Measurements from ENCODE around the gene ADCY10.

Gene ADCY10

DNA sequence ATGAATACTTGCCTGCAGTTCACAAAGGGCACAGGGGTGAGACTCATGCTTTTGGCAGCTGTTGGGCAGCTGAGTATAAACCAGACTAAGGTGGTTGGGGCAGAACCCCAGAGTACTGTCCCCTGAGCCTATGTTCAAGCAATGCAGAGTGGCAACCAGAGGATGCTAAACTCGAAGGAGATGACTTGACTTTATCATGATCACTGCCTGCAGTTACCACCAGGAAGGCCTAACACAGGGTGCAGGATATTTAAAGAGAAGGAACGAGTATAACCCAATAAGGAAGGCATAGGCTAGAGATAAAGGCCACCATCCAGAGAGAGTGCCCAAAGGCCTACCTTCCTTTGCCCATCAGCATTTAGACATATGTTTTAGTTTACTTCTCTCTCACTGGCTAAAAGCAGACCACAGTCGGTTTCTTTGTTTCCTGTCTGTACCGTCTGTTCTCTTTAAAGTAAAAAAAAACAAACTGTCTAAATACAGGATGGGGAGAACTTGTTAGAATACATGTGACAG, 108.8 kb downstream of the ADCY10 start:
- DNase-seq, result no peak

DNA sequence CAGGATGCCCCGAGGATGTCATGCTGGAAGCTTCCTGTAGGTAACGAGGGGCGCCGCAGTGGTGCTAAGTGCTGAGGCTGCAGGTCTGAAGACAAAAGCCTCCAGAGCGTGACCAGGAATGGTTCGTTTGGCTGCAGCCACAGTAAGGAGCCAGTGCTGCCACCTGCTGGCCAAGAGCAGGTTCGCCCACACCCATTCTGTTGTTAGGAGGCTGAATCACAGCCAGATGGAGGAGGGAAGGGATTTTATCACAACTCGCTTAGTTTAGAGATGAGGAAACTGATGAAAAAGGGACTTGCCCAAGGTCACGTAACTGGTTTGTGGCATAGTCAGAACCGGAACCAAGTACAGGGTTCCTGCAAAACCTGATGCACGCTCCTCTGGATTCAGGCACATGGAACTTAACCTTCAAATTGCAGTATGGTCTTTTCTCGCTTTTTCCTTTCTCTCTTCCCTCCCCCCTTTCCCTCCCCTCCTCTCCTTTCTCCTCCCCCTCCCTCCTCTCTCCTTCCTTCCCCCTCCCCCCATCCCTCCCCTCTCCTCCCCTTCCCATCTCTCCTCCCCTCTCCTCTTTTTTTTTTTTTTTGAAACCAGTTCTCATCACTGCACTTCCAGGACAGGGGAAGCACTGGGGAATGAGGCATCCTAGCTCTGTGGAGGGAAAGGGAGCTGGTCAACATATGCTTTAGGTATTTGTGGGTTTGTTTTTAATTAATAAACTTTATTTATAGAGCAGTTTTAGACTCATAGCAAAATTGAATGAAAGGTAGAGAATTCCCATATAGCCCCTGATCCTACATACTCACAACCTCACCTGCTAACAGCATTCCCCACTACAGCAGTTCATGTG, 110.4 kb downstream of the ADCY10 start:
- DNase-seq, result peak; percentile 88

DNA sequence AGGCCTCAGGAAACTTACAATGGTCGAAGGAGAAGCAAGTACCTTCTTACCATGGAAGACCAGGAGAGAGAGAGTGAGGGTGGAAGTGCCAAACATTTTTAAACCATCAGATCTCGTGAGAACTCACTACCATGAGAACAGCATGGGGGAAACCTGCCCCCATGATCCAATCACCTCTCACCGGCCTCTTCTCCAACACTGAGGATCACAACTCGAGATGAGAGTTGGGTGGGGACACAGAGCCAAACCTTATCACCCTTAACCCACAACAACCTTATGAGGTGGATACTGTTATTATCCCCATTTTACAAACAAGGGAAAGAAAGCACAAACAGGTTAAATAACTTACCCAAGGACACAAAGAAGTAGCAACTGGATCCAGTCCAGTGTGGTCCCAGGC, 111.7 kb downstream of the ADCY10 start:
- DNase-seq, result no peak

DNA sequence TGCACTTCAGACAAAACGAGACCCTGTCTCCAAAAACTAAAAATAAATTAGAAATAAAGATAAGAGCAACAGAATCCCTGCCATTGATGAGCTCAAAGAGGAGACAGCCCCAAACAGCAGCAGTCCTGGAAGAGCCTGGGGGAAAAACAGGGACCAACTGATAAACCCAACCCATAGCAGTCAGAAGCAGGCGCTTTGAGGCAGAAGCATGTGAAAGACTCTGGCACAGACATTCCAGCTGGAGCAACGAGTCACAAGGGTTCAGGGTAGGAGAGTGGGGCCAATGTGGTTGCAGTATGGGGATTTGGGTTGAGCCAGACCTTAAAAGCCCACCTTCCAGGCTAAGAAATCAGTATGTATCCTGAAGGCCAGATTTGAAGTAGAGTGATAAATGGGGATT, 113.7 kb downstream of the ADCY10 start:
- no peak for DNase-seq

DNA sequence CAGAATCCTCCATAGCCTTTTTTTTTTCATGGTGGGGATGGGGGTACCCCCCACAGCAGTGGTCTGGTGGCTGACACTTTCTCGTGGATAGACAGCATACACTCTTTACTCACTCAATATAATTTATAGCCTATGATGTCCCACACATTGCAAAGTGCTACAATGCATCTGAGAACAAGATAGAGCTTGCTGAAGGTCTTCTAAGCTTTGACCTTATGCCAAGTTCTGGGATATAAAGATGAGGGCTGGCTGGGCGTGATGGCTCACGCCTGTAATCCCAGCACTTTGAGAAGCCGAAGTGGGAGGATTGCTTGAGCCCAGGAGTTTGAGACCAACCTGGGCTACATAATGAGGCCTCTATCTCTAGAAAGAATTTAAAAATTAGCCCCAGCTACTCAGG, 114.2 kb downstream of the ADCY10 start:
- no peak for DNase-seq

DNA sequence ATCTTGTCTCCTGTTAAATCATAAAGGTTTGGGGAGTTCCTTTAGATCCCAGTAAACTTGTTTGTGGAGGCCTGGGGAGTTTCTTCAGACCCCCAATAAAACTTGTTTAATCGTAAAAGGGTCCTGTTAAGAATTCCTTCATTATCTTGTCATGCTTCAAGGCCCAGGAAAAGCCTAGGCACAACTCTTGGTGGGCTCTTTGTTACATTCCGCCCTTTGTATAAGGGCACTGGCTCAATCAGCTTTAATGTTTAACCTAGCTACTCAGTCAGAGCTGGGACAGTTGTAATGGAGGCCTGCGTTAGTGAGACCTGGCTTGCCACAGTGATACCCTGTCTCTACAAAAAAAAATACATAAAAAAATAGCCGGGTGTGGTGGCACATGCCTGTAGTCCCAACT, 115.0 kb downstream of the ADCY10 start:
- DNase-seq, result no peak

DNA sequence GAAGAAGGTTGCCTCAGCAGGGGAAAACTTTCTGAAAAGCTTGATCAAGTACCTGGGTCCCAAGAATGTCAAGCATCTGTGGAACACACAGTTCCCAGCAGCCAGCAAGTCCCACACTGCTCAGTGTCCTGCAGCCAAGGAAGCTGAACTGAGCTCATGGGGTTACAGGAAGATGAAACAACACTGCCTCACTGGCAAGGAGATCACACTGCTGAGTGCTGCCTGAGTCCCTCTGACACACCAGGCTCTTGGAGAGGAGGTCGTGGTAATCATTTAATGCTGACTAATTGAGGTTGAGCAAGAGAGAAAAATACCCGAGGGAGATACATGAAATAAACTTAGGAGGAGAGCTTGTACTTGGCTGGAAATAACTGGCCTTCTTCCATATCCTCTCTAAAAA, 116.9 kb downstream of the ADCY10 start:
- peak; percentile 97 for DNase-seq

DNA sequence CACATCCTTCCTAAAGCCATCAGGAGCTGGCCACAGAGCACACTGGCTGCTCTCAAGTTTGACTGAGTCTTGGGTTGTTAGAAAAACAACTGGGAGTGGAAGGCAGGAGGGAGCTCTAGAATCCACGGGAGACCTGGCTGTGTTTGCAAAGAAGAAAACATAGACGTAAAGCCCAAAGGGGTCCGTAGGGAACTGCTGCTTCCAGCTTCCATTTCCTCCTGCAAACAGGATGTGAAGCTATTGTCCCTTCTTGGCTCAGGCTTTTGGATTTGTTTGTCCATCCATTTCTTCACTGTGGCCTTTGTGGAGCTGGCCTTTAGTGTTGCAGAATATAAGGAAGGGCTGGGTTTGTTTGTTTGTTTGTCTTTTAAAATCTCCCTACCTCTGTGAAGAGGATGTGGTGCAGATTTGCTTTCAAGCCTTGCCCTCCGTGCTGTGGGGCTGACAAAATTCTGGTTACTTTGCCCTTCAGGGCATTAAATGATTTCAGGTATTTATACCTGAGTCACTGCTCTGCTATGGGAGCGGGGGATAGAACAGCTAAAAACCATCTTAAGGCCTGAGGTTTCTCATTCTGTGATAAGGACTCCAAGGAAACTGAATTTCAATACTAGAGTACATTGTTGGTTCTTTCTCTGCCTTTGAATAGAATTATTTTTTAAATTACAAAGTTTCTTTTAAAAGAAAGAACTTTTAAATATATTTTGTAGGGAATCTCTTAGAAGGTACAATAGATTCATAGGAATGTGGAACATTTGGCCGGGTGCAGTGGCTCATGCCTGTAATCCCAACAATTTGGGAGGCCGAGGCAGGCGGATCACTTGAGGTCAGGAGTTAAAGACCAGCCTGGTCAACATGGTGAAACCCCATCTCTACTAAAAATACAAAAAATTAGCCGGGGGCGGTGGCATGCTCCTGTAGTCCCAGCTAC, 117.9 kb downstream of the ADCY10 start:
- DNase-seq, result peak; percentile 35

DNA sequence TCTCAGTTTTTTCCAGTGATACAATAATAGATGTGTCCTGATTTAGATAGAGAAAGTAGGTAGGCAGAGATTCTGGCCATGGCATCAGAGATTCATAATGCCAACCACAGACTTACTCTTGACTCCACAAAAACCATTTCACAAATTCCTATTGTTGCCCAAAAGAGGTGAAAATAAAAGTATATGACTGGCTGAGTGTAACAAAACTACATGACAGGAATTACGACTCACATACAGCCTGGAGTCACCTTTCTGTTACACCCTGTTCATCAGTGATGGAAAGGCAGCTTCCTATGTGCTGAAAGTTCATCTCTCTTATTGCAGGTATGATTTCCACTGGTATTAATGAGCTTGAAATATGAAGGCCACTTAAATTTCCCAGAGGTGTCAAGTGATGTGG, 119.9 kb downstream of the ADCY10 start:
- no peak for DNase-seq

DNA sequence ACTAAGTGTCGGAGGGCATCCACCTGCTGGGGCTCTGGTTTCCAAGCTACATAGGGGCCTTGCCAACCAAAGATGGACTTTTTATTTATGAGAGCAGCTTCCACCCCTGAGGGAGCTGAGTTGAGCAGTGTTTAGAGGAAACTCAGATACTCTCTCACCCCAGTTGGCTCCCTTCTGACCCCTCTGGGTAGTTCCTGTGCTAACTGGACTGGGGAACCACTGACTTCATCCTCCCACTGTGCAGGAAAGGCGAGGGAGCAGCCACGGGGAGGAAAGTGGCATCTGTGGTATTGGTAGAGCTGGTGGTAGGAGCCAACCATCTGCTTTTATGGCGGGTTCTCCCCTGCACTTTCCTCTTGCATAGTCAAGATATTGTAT, 121.8 kb downstream of the ADCY10 start:
- DNase-seq, result no peak

DNA sequence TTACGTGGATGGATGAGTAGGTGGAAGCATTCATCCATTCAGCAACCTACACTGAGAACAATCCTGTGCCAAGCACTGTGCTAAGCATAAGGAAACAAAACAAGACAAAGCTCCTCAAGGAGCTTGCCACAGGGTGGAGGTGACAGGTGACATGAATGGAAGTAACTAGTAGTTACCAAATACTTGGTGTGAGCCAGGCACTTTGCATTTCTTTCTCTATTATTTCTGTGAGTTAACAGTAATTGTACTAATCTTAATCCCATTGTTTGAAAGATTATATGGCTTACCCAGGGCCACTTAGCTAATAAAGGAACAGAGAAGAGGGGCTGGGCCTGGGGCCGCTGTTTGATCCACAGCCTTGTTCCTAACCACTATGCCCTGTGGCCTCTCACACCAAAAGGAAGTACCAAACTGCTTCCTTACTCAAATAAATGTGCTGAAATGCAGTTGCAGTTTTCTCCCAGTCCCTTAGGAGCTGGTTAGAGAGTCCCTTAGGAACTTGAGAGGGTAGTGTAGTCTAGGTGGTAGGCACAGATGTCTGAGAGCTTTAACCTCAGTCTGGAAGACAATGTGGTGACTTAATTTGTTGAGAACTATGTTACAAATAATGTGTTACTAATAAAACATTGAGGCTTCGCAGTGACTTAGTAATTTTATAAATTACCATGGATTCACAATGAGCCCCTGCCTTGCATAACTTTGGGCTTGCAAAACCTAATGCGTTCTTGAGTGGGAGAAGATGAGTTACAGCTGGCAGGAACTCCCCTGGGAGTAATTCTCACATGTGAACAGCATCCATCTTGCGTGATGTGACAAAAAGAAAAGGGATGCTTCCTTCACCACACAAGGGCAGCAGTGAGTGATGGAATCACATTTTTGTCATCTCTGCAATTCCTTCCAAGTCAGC, 122.4 kb downstream of the ADCY10 start:
- DNase-seq, result peak; percentile 81

DNA sequence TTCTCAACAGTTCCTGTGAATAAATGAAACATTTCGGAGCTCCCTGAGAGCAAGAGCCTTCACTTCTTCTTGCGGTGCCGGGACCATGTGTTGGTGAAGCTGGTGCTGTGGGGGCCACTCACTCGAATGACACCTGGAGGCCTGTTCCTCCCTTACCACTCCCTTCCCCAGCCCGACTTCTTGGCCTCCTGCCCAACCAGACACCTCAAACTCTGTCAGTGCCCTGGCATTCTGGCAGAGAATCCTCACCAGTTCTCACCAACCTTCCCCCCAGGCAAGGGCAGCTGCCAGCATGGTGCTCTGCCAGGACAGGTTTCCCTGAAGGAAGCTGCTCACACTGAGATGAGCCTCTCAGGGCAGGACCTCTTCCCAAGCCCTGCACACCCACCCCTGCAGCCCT, 123.8 kb downstream of the ADCY10 start:
- DNase-seq, result no peak

DNA sequence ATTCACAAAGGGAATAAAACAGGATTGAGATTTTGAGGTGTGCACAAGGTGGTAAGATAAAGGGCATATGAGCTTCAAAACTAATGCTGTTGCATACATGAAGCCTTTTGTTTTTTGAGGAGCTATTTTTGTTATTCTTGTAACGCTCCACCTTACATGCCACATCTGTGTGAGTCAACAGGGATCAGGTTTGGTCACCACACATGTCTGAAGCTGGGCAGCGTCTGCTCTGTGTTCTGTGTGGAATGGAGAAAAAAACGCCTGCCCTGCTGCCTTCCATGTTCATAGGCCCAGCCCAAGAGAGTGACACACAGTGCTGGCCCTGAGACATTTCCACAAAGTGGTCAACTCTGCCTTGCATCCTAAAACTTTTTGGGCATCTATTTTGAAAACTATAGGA, 124.4 kb downstream of the ADCY10 start:
- DNase-seq, result no peak

DNA sequence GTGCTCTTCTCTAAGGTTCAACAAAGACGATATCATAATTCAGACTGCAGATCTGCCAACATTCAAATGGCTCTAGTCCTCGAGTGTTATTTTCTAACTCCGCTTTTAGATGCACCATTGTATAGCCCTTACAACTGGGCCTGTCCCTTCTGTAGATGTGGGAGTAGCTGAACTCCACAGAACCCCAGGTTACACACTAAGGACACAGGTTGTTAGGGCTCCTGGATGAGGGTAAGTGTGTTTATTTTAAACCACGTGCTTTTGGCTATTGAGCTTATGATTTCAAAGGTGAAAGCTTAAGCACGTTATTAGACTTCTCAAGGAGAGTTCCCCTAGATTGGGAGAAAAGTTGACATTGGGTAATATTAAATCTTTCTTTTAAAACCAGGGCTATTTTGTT, 127.4 kb downstream of the ADCY10 start:
- no peak for DNase-seq

DNA sequence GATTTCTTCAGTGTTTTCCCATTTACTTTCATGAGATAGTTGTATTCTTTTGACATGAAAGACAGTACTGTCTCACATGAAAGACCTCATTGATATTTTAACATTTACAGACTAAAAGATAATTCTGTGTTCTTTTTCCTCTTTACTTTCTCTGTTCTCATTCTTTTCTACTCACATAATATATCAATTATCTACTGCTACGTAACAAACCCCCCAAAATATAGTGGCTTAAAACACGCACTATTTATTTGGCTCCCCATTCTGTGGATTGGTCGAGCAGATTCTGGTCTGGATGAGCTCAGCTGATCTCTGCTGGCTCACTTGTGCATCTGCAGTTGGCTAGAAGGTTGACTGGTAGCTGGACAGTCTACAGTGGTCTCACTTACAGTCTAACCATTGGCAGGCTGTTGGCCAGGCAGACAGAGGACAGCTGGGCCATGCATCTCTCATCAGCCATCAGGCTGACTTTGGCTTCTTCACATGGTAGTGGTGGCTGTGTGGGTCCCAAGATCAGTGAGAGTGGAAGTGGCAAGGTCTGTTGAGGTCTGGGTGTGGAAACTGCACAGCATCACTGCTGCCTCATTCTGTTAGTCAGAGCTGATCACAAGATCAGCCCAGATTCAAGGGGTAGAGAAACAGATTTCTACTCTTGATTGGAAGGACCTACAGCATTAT, 128.9 kb downstream of the ADCY10 start:
- DNase-seq, result no peak

DNA sequence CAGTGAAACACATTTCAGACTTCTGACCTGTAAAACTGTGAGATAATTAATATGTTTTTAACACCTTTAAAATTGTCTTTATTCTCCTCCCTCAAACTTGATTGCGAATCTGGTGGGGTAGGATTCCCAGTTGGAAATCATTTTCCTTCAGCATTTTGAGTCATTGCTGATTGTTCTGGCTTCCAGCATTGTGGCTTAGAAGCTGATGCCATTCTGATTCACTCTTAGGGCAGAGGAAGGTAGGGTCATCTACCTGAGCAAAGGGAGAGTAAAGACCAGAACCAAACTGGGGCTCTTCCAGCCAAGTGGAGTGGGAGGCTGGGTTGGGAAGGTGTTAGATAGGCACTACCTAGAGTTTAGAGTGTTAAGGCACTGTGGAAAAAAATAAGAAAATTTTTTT, 131.0 kb downstream of the ADCY10 start:
- DNase-seq, result no peak

DNA sequence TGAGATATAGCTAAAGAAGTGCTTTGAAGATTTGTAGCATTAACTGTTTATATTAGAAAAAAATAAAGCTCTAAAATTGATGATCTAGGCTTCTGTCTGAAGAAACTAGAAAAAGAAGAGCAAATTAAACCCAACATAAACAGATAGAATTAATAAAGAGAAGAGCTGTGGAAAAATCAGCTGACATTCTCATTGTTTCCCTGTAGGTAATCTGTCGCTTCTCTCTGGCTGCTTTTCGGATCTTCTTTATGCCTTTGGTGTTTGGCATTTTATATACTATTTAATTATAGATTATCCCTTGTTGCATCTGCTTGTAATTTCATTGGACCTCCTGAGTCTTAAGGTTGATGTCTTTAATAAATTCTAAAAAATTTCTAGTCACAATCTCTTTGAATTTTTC, 132.4 kb downstream of the ADCY10 start:
- no peak for DNase-seq

DNA sequence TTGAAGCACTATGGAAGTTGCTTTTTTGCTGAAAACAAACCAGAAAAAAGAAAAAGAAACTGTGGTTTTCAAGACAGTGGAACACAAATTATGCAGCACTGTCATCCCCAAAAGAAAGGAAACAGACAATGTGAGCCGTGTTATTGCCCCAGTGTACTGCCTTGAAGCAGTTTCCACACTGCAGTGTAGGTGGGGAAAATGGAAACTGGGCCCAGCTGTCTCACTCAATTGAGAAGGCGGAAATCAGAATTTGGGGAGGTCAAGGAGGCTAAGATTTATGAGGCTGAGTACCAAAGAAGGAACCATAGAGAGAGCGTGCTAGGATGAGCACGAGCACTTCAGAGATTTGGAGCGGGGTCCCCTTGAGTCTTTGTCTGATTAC, 136.7 kb downstream of the ADCY10 start:
- no peak for DNase-seq

DNA sequence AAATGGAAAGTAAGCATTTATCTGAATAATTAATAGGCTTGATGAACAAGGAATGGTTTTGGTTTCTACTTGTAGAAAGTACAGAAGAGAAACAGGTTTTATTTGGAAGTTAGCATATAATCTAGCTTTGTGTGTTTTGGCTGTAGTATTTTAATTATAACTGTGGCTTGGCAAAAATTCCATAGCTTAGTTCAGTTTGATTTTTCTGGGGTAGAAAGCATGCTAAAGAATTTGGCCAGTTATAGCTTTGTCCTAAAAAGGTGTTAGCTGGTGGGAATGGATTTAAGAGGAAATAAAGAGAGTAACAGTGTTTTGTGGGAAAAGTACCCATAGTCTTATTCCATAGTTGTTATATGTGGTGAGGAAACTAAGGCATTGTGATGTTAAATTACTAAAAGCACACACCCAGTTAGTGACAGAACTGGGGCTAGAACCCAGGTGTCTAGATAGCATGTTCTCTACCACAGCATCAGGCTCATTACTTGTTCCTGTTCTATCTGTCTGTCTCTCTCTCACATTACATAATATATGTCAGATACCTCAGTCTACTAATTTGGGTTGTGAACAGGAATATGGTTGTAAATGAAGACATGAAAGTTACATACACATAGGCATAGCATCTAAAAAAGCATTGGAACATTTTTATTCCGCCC, 137.2 kb downstream of the ADCY10 start:
- no peak for DNase-seq

DNA sequence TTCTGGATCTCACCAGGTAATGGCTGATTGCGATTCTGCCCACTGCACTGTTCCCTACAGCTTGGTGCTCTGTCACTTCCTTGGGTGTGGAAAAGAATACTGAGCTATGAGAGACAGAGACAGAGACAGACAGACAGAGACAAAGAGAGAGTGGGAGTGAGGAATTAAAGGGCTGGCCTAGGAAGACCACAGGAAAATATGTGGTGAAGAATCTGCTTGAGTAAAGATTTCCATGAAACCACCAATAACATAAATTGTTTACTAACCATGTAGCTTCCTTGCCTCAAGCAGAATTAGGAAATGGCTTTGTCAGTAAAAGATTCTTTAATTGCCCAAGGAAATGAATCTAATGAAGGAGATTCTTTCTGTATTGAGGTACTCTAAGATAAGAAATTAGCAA, 137.8 kb downstream of the ADCY10 start:
- no peak for DNase-seq

DNA sequence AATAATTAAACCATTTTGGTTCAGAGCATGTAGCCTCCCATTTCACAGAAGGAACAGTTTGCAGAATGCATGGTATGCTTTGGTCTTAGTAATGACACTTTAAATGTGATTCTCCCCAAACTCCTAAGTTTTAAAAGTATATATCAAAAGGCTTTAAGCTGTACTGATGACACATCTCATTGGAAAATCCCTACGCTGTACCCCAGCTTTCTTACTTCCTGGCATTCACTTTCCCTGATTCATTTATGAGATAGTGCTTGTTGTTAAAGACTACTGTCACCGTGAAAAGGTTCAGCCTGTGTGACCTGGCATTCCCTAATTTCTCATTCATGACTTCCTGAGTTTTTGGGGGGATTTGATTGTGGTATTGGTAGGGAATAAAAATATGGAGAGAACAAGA, 138.8 kb downstream of the ADCY10 start:
- DNase-seq, result no peak

DNA sequence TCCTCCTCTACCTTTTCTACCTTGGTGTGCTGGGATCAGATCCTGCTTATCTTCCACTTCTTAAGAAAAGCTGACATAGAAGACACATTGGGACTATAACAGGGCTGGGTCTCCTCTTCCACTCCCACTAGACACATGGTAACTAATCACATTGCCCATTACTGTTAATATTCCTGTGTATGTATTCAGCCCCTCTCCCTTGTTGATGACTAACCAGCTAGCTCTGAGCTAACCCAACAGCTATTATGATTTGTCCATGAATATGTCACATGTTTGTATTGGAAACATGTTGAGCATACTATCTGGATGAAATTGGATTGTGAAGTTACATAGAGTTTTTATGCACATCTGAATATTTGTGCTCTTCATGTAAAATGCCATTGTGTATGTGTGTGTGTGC, 139.2 kb downstream of the ADCY10 start:
- no peak for DNase-seq

All from kidney glomerular epithelial cell (primary cell).